Neural progenitor cell (in vitro differentiated cells): Measurements from ENCODE around the gene CENPO. TPM values are rescaled to one million over a fixed set of nuclear protein-coding genes. Genes with fewer than 3 reads are reported as not detected.
A peak's percentile ranks its signal among the peaks of the same experiment; 100 is the strongest.

Source experiments
- DNase-seq: peaks from one replicate; pipeline ENCODE4 v3.0.0-alpha.2; 2016; ENCODE audit warnings: low spot score
- H2AFZ ChIP-seq: fragments of 200-600 bp; sonication (generic); replicated peaks from 2 replicates; pipeline ENCODE4 v1.6.1; 2016; ENCODE audit warnings: antibody characterized with exemption
- H3F3A ChIP-seq: fragments of 200-600 bp; sonication (generic); 2 replicates; pipeline ENCODE4 v1.6.1; 2016; ENCODE audit warnings: antibody characterized with exemption, low read depth
- H3K27ac ChIP-seq: fragments of 200-600 bp; sonication (generic); 2 replicates; pipeline ENCODE4 v1.5.1; 2016; ENCODE audit warnings: mild to moderate bottlenecking
- H3K27me3 ChIP-seq: fragments of 200-600 bp; sonication (generic); 2 replicates; pipeline ENCODE4 v1.6.1; 2016; ENCODE audit warnings: mild to moderate bottlenecking, moderate library complexity
- H3K36me3 ChIP-seq: fragments of 200-600 bp; sonication (generic); 2 replicates; pipeline ENCODE4 v1.5.1; 2016
- H3K4me1 ChIP-seq: fragments of 200-600 bp; sonication (generic); 2 replicates; pipeline ENCODE4 v1.6.1; 2016; ENCODE audit warnings: mixed run types
- H3K4me2 ChIP-seq: fragments of 200-600 bp; sonication (generic); 2 replicates; pipeline ENCODE4 v1.6.1; 2016
- H3K4me3 ChIP-seq: fragments of 200-600 bp; sonication (generic); 2 replicates; pipeline ENCODE4 v1.5.1; 2016
- H3K79me2 ChIP-seq: fragments of 200-600 bp; sonication (generic); 2 replicates; pipeline ENCODE4 v1.6.1; 2016; ENCODE audit warnings: low read depth
- H3K9ac ChIP-seq: fragments of 200-600 bp; sonication (generic); 2 replicates; pipeline ENCODE4 v1.6.1; 2016
- H3K9me3 ChIP-seq: fragments of 200-600 bp; sonication (generic); 2 replicates; pipeline ENCODE4 v1.5.1; 2016; ENCODE audit warnings: low read depth
- H4K20me1 ChIP-seq: fragments of 200-600 bp; sonication (generic); 2 replicates; pipeline ENCODE4 v1.6.1; 2016; ENCODE audit warnings: low read depth
- H3K27ac Mint-ChIP-seq: 3 replicates; pipeline ENCODE4 v1.8.0; 2021; ENCODE audit warnings: mixed read lengths
- H3K27me3 Mint-ChIP-seq: 2 replicates; pipeline ENCODE4 v1.8.0; 2022; ENCODE audit warnings: low read depth, mild to moderate bottlenecking, inconsistent platforms, moderate library complexity, mixed read lengths; ENCODE audit not compliant: insufficient read depth
- H3K36me3 Mint-ChIP-seq: 3 replicates; pipeline ENCODE4 v1.8.0; 2021; ENCODE audit warnings: mixed read lengths
- H3K4me1 Mint-ChIP-seq: 3 replicates; pipeline ENCODE4 v1.8.0; 2021; ENCODE audit warnings: mixed read lengths
- H3K4me3 Mint-ChIP-seq: 3 replicates; pipeline ENCODE4 v1.8.0; 2021; ENCODE audit warnings: mild to moderate bottlenecking, moderate library complexity, mixed read lengths
- H3K9me3 Mint-ChIP-seq: 3 replicates; pipeline ENCODE4 v1.8.0; 2020; ENCODE audit warnings: mixed read lengths
- CTCF ChIP-seq: fragments of 200-600 bp; sonication (generic); IDR thresholded peaks from 2 replicates; pipeline ENCODE4 v1.5.1; 2017; ENCODE audit warnings: antibody characterized with exemption, mild to moderate bottlenecking
- EZH2 ChIP-seq: fragments of 200-600 bp; sonication (generic); IDR thresholded peaks from 2 replicates; pipeline ENCODE4 v1.6.1; 2017; ENCODE audit warnings: antibody characterized with exemption, mild to moderate bottlenecking, moderate library complexity
- EZH2phosphoT487 ChIP-seq: fragments of 200-600 bp; sonication (generic); IDR thresholded peaks from 2 replicates; pipeline ENCODE4 v1.6.1; 2017; ENCODE audit warnings: antibody characterized with exemption
- total RNA-seq: library from RNA; depleted of rRNA; stranded (reverse); fragments of >200 nt; gene quantifications from 2 replicates; pipeline ENCODE4 v1.2.3, GENCODE V29; 2015; ENCODE audit warnings: low replicate concordance

Gene CENPO
- total RNA-seq, 1 donor from 2014 or later = 50.6 TPM

GRCh38 chr2:24754985-24755705 is 38.1 kb upstream of the CENPO start:
- DNase-seq = no peak
- no peaks in the 10 kb centered on the region for H3K79me2 ChIP-seq
- peaks cover 7% of the 10 kb centered on the region for H3F3A ChIP-seq
- no peak overlapping the region for H3K9ac ChIP-seq
- no peaks in the 10 kb centered on the region for H3K27me3 ChIP-seq
- Mint-ChIP-seq H3K9me3 (no peaks in the 10 kb centered on the region), H3K27ac (no peak overlapping the region), H3K27me3 (no peaks in the 10 kb centered on the region), H3K4me3 (no peak overlapping the region), H3K36me3 (peaks cover 16% of the 10 kb centered on the region), H3K4me1 (no peaks in the 10 kb centered on the region)
- no peak overlapping the region for H2AFZ ChIP-seq
- no peaks in the 10 kb centered on the region for H3K9me3 ChIP-seq
- no peak for TF ChIP-seq EZH2
- TF ChIP-seq EZH2phosphoT487 = no peak
- TF ChIP-seq CTCF = no peak
- no peaks in the 10 kb centered on the region for H3K36me3 ChIP-seq
- H3K4me2 ChIP-seq = no peak overlapping the region
- no peak overlapping the region for H3K4me3 ChIP-seq
- H3K27ac ChIP-seq = peak overlapping the region; percentile 3
- peaks cover 10% of the 10 kb centered on the region for H3K4me1 ChIP-seq
- H4K20me1 ChIP-seq = no peaks in the 10 kb centered on the region

- DNase-seq = no peak
- Mint-ChIP-seq H3K27me3 (no peaks in the 10 kb centered on the region), H3K4me1 (peaks cover 3% of the 10 kb centered on the region), H3K4me3 (no peak overlapping the region), H3K9me3 (no peaks in the 10 kb centered on the region), H3K27ac (no peak overlapping the region), H3K36me3 (peaks cover 13% of the 10 kb centered on the region)
- Histone ChIP-seq H3K9ac (no peak overlapping the region), H2AFZ (no peak overlapping the region), H3K4me2 (no peak overlapping the region), H3K27me3 (no peaks in the 10 kb centered on the region), H3F3A (peaks cover 7% of the 10 kb centered on the region), H3K79me2 (no peaks in the 10 kb centered on the region), H3K4me1 (peaks cover 14% of the 10 kb centered on the region), H4K20me1 (no peaks in the 10 kb centered on the region), H3K36me3 (no peaks in the 10 kb centered on the region), H3K27ac (no peak overlapping the region), H3K9me3 (no peaks in the 10 kb centered on the region), H3K4me3 (no peak overlapping the region)
- TF ChIP-seq EZH2 (no peak), EZH2phosphoT487 (no peak), CTCF (no peak)
These were observed 36.4 kb upstream of the CENPO start for GRCh38 chr2:24756789-24757188.

- no peaks in the 10 kb centered on the region for H4K20me1 ChIP-seq
- no peaks in the 10 kb centered on the region for H3K9me3 ChIP-seq
- H3K9me3 Mint-ChIP-seq = no peaks in the 10 kb centered on the region
- peak overlapping the region; percentile 6 for H3K4me2 ChIP-seq
- no peaks in the 10 kb centered on the region for H3K79me2 ChIP-seq
- H3K4me3 ChIP-seq = no peak overlapping the region
- no peak overlapping the region for H2AFZ ChIP-seq
- peaks cover 23% of the 10 kb centered on the region for H3K36me3 Mint-ChIP-seq
- peaks cover 11% of the 10 kb centered on the region for H3K4me1 ChIP-seq
- no peaks in the 10 kb centered on the region for H3K27me3 Mint-ChIP-seq
- TF ChIP-seq CTCF (no peak), EZH2 (no peak), EZH2phosphoT487 (no peak)
- H3K4me1 Mint-ChIP-seq = peaks cover 9% of the 10 kb centered on the region
- H3K27ac Mint-ChIP-seq = no peak overlapping the region
- no peak overlapping the region for H3K9ac ChIP-seq
- peak; percentile 56 for DNase-seq
- no peaks in the 10 kb centered on the region for H3K36me3 ChIP-seq
- H3F3A ChIP-seq = peaks cover 5% of the 10 kb centered on the region
- no peak overlapping the region for H3K4me3 Mint-ChIP-seq
- H3K27me3 ChIP-seq = no peaks in the 10 kb centered on the region
- H3K27ac ChIP-seq = no peak overlapping the region
These were observed 31.4 kb upstream of the CENPO start for GRCh38 chr2:24761866-24762265.
